ENCODE measurements around the gene SEMA6A.

The SEMA6A gene

GRCh38 chr5:116514421-116514970 lies 60.1 kb downstream of the SEMA6A start:
- no peaks in the 10 kb centered on the region for H3K9me3 ChIP-seq (ENCODE audit: severe bottlenecking)
- DNase-seq (ENCODE audit: low spot score) (no peak), ATAC-seq (ENCODE audit: low read depth) (no peak)
- no peaks in the 10 kb centered on the region for H3K36me3 ChIP-seq (ENCODE audit: low read depth)
- H3K27me3 ChIP-seq (ENCODE audit: insufficient read depth, poor library complexity, severe bottlenecking): no peaks in the 10 kb centered on the region
- H3K27ac ChIP-seq (ENCODE audit: poor library complexity, severe bottlenecking): no peak overlapping the region
- no peak overlapping the region for H3K4me3 ChIP-seq (ENCODE audit: severe bottlenecking)
- H3K4me1 ChIP-seq (ENCODE audit: insufficient read depth, poor library complexity, severe bottlenecking): no peaks in the 10 kb centered on the region
- TF ChIP-seq, protein P1, sequence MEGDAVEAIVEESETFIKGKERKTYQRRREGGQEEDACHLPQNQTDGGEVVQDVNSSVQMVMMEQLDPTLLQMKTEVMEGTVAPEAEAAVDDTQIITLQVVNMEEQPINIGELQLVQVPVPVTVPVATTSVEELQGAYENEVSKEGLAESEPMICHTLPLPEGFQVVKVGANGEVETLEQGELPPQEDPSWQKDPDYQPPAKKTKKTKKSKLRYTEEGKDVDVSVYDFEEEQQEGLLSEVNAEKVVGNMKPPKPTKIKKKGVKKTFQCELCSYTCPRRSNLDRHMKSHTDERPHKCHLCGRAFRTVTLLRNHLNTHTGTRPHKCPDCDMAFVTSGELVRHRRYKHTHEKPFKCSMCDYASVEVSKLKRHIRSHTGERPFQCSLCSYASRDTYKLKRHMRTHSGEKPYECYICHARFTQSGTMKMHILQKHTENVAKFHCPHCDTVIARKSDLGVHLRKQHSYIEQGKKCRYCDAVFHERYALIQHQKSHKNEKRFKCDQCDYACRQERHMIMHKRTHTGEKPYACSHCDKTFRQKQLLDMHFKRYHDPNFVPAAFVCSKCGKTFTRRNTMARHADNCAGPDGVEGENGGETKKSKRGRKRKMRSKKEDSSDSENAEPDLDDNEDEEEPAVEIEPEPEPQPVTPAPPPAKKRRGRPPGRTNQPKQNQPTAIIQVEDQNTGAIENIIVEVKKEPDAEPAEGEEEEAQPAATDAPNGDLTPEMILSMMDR (IDR thresholded peaks at IDR 0.05; ENCODE audit: poor library complexity, severe bottlenecking): no peak

GRCh38 chr5:116510517-116510916 lies 64.1 kb downstream of the SEMA6A start:
- Histone ChIP-seq H3K27ac (ENCODE audit: poor library complexity, severe bottlenecking) (no peak overlapping the region), H3K4me3 (ENCODE audit: severe bottlenecking) (no peak overlapping the region), H3K9me3 (ENCODE audit: severe bottlenecking) (no peaks in the 10 kb centered on the region), H3K27me3 (ENCODE audit: insufficient read depth, poor library complexity, severe bottlenecking) (peaks cover 4% of the 10 kb centered on the region), H3K4me1 (ENCODE audit: insufficient read depth, poor library complexity, severe bottlenecking) (no peaks in the 10 kb centered on the region), H3K36me3 (ENCODE audit: low read depth) (no peaks in the 10 kb centered on the region)
- TF ChIP-seq, protein P1 (IDR thresholded peaks at IDR 0.05; ENCODE audit: poor library complexity, severe bottlenecking): no peak
- no peak for ATAC-seq (ENCODE audit: low read depth)
- DNase-seq (ENCODE audit: low spot score): no peak

GRCh38 chr5:116509483-116510244 lies 65.0 kb downstream of the SEMA6A start:
- DNase-seq (ENCODE audit: low spot score): no peak
- Histone ChIP-seq H3K4me3 (ENCODE audit: severe bottlenecking) (no peak overlapping the region), H3K9me3 (ENCODE audit: severe bottlenecking) (no peaks in the 10 kb centered on the region), H3K27ac (ENCODE audit: poor library complexity, severe bottlenecking) (no peak overlapping the region), H3K4me1 (ENCODE audit: insufficient read depth, poor library complexity, severe bottlenecking) (no peaks in the 10 kb centered on the region), H3K36me3 (ENCODE audit: low read depth) (no peaks in the 10 kb centered on the region), H3K27me3 (ENCODE audit: insufficient read depth, poor library complexity, severe bottlenecking) (peaks cover 4% of the 10 kb centered on the region)
- TF ChIP-seq, protein P1 (IDR thresholded peaks at IDR 0.05; ENCODE audit: poor library complexity, severe bottlenecking): no peak
- 0 out of 3 replicates have a peak, but pooled peaks have one; percentile 27 for ATAC-seq (ENCODE audit: low read depth)

- TF ChIP-seq, protein P1 (IDR thresholded peaks at IDR 0.05; ENCODE audit: poor library complexity, severe bottlenecking): no peak
These were observed 65.8 kb downstream of the SEMA6A start for GRCh38 chr5:116508835-116509234.

More at GRCh38 chr5:116508835-116509234, 65.8 kb downstream of the SEMA6A start:
- no peaks in the 10 kb centered on the region for H3K9me3 ChIP-seq (ENCODE audit: severe bottlenecking)
- no peaks in the 10 kb centered on the region for H3K36me3 ChIP-seq (ENCODE audit: low read depth)
- H3K27me3 ChIP-seq (ENCODE audit: insufficient read depth, poor library complexity, severe bottlenecking): peaks cover 4% of the 10 kb centered on the region
- no peaks in the 10 kb centered on the region for H3K4me1 ChIP-seq (ENCODE audit: insufficient read depth, poor library complexity, severe bottlenecking)
- DNase-seq (ENCODE audit: low spot score) (no peak), ATAC-seq (ENCODE audit: low read depth) (no peak)
- H3K27ac ChIP-seq (ENCODE audit: poor library complexity, severe bottlenecking): no peak overlapping the region
- no peak overlapping the region for H3K4me3 ChIP-seq (ENCODE audit: severe bottlenecking)

Data from RWPE2 (cell line).